Left ventricle myocardium inferior (tissue), 1 donor: Measurements from ENCODE around the gene C18orf63. TPM values are rescaled to one million over a fixed set of nuclear protein-coding genes. Genes with fewer than 3 reads are reported as not detected.

Source experiments
- DNase-seq: peaks from one replicate; pipeline ENCODE4 v3.0.0-alpha.2; 2020
- H3K27ac ChIP-seq: fragments of 200-600 bp; replicated peaks from 2 replicates; pipeline ENCODE4 v1.8.0; 2021
- H3K27me3 ChIP-seq: fragments of 200-600 bp; 2 replicates; pipeline ENCODE4 v1.8.0; 2021; ENCODE audit warnings: low read depth
- H3K36me3 ChIP-seq: fragments of 200-600 bp; 2 replicates; pipeline ENCODE4 v1.8.0; 2021
- H3K4me1 ChIP-seq: fragments of 200-600 bp; 2 replicates; pipeline ENCODE4 v1.8.0; 2021
- H3K4me3 ChIP-seq: fragments of 200-600 bp; 2 replicates; pipeline ENCODE4 v1.8.0; 2021; ENCODE audit warnings: mild to moderate bottlenecking, moderate library complexity
- H3K9me3 ChIP-seq: fragments of 200-600 bp; replicated peaks from 2 replicates; pipeline ENCODE4 v1.8.0; 2021
- CTCF ChIP-seq: fragments of 200-600 bp; IDR thresholded peaks from 2 replicates; pipeline ENCODE4 v1.8.0; 2021; ENCODE audit warnings: antibody characterized with exemption, mild to moderate bottlenecking, borderline replicate concordance
- intact Hi-C: fragments of 100-400 bp; cut with micrococcal nuclease; formaldehyde crosslinking; loops from one replicate; pipeline ENCODE4 v1.11.0; 2022
- long read RNA-seq: library from polyadenylated mRNA; unstranded; transcript quantifications from one replicate; pipeline ENCODE4 v2.0.0, GENCODE V29; 2021
- total RNA-seq: library from RNA; stranded (reverse); fragmentation: NEBNext Ultra II Directional; extraction: Animal tissue kit (Norgen Biotek cat#: 25700); gene quantifications from one replicate; pipeline ENCODE4 v1.2.1, GENCODE V29; 2021
- donor health status: DM: no; HTN: yes; CAD: no; lungs with severe emphysema.

The C18orf63 gene
- total RNA-seq = not detected
- long read RNA-seq = 0 reads

DNA sequence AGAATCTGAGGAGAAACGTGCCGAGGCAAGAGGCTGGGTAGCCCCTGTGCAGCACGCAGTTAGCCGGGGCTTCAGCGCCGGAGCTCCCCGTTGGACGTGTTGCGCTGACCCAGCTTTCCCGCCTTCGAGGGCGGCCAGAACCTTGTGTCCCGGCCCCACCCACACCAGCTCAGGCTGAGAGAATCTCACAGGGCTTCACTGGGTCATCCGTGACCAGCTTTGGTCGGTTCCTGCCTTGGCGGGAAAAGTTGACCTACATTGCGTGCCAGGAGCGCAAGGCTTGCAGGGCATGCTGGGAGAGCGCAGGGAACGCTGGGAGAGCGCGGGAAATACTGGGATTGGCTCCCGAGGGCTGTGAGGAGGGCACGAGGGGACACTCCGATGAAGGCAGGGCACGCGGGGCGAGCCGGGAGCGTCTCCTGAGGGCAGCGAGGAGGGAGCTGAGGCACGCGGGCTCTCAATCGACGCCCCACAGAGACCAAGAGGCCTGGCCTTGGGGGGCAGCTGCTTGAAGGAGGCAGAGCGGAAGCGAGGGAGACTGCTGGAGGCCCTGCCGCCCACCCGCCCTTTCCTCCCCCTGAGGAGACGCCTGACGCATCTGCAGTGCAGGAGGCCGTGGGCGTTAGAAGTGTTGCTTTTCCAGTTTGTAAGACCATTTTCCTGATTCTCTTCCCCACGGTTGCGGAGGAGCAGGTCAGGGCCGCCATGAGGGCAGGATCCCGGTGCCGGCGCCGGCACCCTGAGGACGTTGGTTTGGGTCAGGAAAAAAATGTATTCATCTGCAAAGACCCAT is at the start of gene C18orf63:
Gene C18orf63 (plus strand): TSS at position 376 of the 793 bp plus-strand sequence. CDS start 2,027 bp downstream, outside the sequence.
- H3K36me3 ChIP-seq = no peaks in the 10 kb centered on the region
- H3K4me1 ChIP-seq = peaks cover 30% of the 10 kb centered on the region
- H3K27ac ChIP-seq = peak within 1 kb of the TSS; percentile 37
- no peak for TF ChIP-seq CTCF
- no peaks in the 10 kb centered on the region for H3K9me3 ChIP-seq
- no peak for DNase-seq
- H3K27me3 ChIP-seq = no peaks in the 10 kb centered on the region
- no peak within 1 kb of the TSS for H3K4me3 ChIP-seq
- intact Hi-C loops = no loop called here

GRCh38 chr18:74266161-74266560 is 49.5 kb upstream of the C18orf63 start:
- Histone ChIP-seq H3K4me1 (peaks cover 32% of the 10 kb centered on the region), H3K27ac (no peak overlapping the region), H3K9me3 (no peaks in the 10 kb centered on the region), H3K36me3 (peaks cover 24% of the 10 kb centered on the region), H3K4me3 (no peak overlapping the region), H3K27me3 (no peaks in the 10 kb centered on the region)
- intact Hi-C loops = no loop called here
- DNase-seq = no peak
- TF ChIP-seq CTCF = no peak

DNA sequence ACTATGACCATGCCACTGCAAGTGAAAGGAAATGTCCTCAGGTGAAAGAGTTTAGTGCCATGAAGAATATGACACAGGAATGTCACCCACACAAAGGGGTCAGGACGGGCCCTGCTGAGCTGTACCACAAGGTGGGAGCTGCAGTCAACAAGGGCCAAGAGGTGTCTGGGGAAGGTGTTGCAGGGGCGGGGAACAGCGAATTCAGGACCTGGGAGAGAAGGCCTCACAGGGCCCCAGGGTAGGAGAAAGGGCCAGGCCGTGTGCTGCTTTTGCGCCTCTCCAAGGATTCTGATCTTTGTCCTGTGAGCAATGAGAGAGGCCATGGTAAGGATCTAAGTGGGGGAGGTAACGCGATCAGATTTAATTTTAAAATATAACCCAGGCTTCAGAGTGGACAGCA is 47.5 kb upstream of the C18orf63 start:
- Histone ChIP-seq H3K27me3 (no peaks in the 10 kb centered on the region), H3K27ac (no peak overlapping the region), H3K36me3 (peaks cover 5% of the 10 kb centered on the region), H3K4me3 (no peak overlapping the region), H3K9me3 (no peaks in the 10 kb centered on the region), H3K4me1 (peaks cover 45% of the 10 kb centered on the region)
- intact Hi-C loops = no loop called here
- DNase-seq = no peak
- TF ChIP-seq CTCF = no peak

GRCh38 chr18:74268933-74269620 is 46.6 kb upstream of the C18orf63 start:
- H3K9me3 ChIP-seq = no peaks in the 10 kb centered on the region
- no peaks in the 10 kb centered on the region for H3K36me3 ChIP-seq
- peaks cover 54% of the 10 kb centered on the region for H3K4me1 ChIP-seq
- no peak for TF ChIP-seq CTCF
- H3K4me3 ChIP-seq = no peak overlapping the region
- no peaks in the 10 kb centered on the region for H3K27me3 ChIP-seq
- intact Hi-C loops = no loop called here
- H3K27ac ChIP-seq = peak overlapping the region; percentile 53
- peak; percentile 22 for DNase-seq

GRCh38 chr18:74271635-74272034 is 44.0 kb upstream of the C18orf63 start:
- Histone ChIP-seq H3K36me3 (no peaks in the 10 kb centered on the region), H3K27ac (no peak overlapping the region), H3K4me1 (peaks cover 78% of the 10 kb centered on the region), H3K4me3 (no peak overlapping the region), H3K9me3 (no peaks in the 10 kb centered on the region), H3K27me3 (no peaks in the 10 kb centered on the region)
- no peak for DNase-seq
- intact Hi-C loops = no loop called here
- TF ChIP-seq CTCF = no peak
